AG10803 (cell line): ENCODE measurements around the gene COA8.

Experiments
- DNase-seq: peaks from one replicate; pipeline ENCODE4 v3.0.0; 2010; ENCODE audit warnings: low read depth
- H3K4me3 ChIP-seq: 2 replicates; pipeline ENCODE4 v1.5.1; 2011; ENCODE audit warnings: mild to moderate bottlenecking, low read length, control low read depth
- TF ChIP-seq, protein P1 (sequence below): conservative IDR thresholded peaks from 2 replicates; pipeline ENCODE4 v1.5.1; 2011; ENCODE audit warnings: mild to moderate bottlenecking, low read length, control low read depth, inconsistent platforms

COA8 gene

DNA sequence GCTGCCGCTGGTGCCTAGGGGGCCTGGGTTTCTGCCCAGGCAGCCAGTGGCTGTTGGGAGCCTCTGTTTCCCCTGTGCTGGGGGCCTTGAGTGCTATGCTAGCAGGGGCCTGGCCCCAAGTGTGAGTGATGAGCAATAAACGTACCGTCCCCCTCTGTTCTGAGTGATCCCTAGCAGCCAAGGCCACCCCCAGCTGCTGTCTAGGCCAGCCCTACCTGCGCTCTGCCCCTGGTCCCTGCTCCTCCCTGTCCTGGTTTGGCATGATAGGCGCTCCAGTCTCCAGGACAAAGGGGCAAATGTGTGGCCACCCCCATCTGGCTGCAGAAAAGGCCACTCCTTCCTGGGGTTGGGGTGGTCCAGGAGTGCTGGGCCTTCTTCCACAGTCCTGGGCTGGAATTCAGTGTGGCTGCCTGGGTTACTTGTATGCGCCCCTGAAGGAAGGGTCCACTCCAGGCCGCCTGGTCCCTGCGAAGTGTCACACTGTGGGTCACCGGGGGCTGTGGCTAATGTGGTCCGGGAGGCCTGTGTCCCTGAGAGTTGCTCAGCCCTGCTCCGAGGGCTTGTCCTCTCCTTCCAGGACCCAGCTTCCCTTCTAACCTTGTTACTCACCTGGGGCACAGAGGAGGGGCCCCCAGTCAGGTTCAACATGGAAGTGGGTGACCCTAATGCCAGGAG lies 26.7 kb upstream of the COA8 start:
- no peak overlapping the region for H3K4me3 ChIP-seq
- DNase-seq, result no peak
- TF ChIP-seq, protein P1, sequence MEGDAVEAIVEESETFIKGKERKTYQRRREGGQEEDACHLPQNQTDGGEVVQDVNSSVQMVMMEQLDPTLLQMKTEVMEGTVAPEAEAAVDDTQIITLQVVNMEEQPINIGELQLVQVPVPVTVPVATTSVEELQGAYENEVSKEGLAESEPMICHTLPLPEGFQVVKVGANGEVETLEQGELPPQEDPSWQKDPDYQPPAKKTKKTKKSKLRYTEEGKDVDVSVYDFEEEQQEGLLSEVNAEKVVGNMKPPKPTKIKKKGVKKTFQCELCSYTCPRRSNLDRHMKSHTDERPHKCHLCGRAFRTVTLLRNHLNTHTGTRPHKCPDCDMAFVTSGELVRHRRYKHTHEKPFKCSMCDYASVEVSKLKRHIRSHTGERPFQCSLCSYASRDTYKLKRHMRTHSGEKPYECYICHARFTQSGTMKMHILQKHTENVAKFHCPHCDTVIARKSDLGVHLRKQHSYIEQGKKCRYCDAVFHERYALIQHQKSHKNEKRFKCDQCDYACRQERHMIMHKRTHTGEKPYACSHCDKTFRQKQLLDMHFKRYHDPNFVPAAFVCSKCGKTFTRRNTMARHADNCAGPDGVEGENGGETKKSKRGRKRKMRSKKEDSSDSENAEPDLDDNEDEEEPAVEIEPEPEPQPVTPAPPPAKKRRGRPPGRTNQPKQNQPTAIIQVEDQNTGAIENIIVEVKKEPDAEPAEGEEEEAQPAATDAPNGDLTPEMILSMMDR, result no peak

DNA sequence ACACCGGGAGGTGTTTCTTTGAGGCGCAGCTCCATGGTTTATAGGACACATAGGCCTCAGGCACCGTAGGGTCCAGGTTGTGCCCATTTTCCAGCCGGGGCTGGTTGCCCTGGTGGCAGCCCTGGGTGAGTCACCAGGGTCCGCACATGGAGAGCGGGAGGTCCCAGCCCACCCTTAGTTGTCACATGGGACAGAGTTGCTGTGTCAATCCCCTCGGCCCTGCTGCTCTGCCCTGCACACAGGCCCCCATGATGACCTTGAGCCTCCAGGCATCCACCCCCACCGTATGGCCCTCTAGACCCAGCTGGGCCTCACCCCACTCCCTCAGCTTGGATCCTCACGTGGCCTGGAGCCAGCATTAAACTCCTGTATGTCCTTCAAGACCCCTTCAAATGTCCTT lies 26.1 kb upstream of the COA8 start:
- no peak overlapping the region for H3K4me3 ChIP-seq
- TF ChIP-seq, protein P1, result no peak
- DNase-seq, result no peak

DNA sequence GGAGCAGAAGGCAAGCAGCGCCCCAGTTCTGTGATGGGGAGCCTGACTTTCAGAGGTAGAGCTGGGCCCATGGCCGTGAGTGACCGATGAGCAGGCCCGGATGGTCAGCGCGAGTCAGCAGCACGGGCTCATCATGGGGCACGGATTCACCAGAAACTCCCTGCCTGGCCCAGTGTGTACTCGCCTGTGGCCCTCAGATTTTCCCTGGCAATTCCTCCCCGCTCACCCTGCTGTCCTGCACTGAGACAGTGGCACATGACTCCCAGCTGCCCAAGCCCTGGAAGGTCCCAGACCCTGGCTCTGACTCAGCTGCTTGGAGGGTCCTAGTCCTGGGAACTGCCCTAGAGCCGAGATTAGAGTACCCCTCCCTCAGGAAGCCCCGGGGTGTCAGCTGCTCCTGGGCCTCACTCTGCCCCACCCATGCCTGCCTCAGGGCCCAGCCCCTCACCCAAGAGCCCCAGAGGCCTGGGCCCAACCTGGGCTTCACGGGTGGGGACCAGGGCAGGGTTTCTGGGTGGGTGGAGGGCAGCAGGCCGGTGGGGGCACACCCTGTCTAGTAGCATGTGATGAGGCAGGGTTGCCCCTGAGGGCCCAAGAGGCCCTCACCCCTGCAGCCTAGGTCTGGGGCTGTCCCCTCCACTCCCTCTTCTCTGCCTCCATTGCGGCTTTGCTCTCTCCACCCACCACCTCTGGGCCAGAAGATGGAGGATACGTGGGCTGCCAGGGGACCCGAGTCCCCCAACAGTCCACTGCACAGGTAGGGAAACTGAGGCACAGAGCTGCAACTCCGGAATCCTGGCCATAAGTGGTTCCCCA lies 25.4 kb upstream of the COA8 start:
- TF ChIP-seq, protein P1, result no peak
- H3K4me3 ChIP-seq, result no peak overlapping the region
- no peak for DNase-seq

DNA sequence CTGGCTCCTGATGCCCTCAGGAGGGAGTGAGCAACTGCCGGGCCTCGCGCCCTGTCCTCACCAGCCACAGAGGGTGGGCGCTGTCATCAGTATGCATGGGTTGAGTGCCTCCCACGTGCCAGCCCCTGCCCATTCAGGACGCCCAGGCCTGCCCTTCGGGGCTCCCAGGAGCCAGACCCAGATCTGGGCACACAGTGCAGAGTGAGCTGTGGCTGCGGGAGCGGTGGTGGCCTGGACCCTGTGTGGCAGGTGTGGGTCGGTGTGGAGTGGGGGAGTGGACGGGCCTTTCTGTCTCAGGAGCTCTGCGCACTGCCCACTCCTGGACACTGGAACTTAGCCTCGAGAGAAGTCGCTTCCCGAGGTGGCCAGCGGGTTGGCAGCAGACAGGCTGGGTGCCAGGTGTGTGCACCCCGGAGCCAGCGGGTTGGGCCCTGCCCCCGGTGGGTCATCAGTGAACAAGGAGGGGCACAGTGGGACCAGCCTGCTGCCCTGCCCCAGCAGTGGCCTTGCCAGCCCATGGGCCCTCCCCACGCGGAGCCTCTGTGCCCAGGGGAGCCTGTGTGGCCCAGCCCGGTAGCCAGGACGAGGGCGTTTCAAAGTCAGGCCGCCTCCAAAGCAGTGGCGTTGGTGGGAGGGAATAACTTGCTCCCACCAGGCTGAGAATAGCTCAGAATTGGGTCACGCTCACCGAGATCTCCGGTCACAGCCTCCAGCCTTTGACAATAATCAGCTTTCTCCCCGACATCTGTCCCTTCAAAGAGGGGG lies 24.3 kb upstream of the COA8 start:
- no peak for DNase-seq
- H3K4me3 ChIP-seq, result no peak overlapping the region
- TF ChIP-seq, protein P1, result no peak

DNA sequence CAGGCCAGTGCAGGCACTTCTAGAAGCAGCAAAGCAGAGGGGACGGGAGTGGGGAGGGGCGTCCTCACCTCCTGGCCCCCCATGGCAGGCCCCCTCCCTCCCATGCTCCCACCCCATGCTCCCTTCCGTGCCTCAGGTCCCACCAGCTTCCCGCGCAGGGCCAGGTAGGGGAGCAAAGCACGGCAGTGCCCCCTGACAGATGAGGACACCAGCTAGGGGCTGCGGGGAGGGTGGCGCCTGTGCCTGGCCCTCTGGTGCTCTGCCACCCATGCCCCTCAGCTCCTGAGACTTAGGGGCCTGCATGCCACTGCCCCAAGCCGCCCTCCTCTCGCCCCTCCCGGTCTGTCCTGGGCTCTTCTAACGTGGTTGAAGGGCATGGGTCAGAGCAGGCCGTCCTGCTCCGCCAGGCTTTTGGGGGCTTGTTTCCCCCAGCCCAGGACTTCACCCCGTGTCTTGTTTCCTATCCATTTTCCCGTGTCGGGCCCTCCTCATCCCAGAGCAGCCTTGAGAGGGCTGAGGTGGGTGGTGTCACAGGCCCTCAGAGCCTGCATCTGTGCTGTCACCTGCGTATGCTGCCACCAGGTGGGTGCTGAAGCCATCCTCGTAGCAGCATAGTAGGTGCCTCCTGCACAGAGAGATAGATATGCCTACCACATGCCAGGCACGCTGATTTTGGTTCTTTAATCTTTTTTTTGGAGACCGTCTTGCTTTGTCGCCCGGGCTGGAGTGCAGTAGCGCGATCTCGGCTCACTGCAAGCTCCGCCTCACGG lies 23.5 kb upstream of the COA8 start:
- H3K4me3 ChIP-seq, result no peak overlapping the region
- TF ChIP-seq, protein P1, result no peak
- no peak for DNase-seq

DNA sequence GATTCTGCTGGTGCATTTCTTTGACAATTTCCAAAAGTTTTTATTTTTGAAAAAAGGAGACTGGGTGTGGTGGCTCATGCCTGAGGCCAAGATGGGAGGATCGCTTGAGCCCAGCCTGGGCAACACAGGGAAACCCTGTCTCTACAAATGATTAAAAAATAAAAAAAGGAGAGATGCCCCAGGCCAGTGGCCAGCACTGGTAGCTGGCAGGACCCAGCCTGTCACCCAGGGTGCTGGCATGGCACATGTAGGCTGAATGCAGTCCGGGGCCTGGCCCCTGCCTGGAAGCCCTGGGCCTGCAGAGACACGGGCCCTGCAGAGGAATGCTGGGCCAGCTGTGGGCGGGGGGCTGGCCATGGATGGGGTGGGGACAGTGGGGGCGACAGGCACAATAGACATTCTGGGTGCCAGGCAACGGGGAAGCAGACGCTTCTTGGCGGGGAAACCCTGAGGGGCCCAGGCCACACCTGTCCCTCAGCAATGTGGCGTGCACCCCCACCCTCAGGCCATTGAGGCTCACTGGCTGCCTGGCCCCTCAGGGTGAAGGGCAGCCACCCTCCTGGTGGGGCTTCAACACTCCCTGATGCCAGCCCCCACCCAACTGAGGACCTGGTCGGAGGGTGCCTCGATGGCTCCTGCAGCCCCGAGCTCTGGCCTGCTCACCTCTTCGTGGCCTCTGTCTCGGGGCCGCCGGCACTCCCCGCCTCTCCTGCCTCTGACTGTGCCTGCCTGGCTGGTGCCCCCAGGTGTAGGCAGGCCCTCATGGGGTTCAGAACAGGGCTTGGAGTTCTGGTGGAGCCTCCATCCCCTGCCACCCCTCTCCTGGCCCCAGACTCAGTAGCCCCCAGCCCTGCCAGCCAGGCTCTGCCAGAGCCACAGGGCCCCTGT lies 21.7 kb upstream of the COA8 start:
- H3K4me3 ChIP-seq, result no peak overlapping the region; the same call in 1 of the 2 replicates
- DNase-seq, result no peak
- TF ChIP-seq, protein P1, result no peak
